A673 (cell line): ENCODE measurements around the gene MED12L.

Source experiments
- CTCF ChIP-seq: fragments of 300-800, 200-600 bp; sonication (generic); conservative IDR thresholded peaks from 2 replicates; pipeline ENCODE4 v1.5.1; 2017; ENCODE audit warnings: low read depth, mild to moderate bottlenecking, antibody characterized with exemption, low read length, moderate library complexity, mixed read lengths
- EZH2 ChIP-seq: fragments of 200-600 bp; sonication (generic); IDR thresholded peaks from 2 replicates; pipeline ENCODE4 v1.6.1; 2017; ENCODE audit warnings: borderline replicate concordance, low read depth, mild to moderate bottlenecking, mixed read lengths, antibody characterized with exemption, low read length; ENCODE audit not compliant: poor library complexity, severe bottlenecking

- TF ChIP-seq CTCF (no peak), EZH2 (no peak)
Measured at GRCh38 chr3:151218136-151218535, 132.7 kb downstream of the MED12L start.
